Neuronal stem cell (in vitro differentiated cells): Measurements from ENCODE around the gene MS4A12.

Experiments used
- DNase-seq: peaks from one replicate; pipeline ENCODE4 v3.0.0-alpha.2; 2013; ENCODE audit warnings: low spot score
- H2AFZ ChIP-seq: one replicate; pipeline ENCODE4 v1.6.1; 2013; ENCODE audit warnings: mild to moderate bottlenecking, low read length, inconsistent platforms
- H2AK5ac ChIP-seq: 2 replicates; pipeline ENCODE4 v1.6.1; 2013; ENCODE audit warnings: low read depth, mild to moderate bottlenecking, inconsistent platforms, low read length, moderate library complexity, mixed read lengths
- H2BK120ac ChIP-seq: 2 replicates; pipeline ENCODE4 v1.6.1; 2013; ENCODE audit warnings: low read depth, mild to moderate bottlenecking, inconsistent platforms, low read length, moderate library complexity, mixed read lengths
- H2BK12ac ChIP-seq: one replicate; pipeline ENCODE4 v1.6.1; 2013; ENCODE audit warnings: low read length, inconsistent platforms
- H2BK15ac ChIP-seq: 2 replicates; pipeline ENCODE4 v1.6.1; 2013; ENCODE audit warnings: mild to moderate bottlenecking, low read length, inconsistent platforms, mixed read lengths
- H2BK5ac ChIP-seq: one replicate; pipeline ENCODE4 v1.6.1; 2013; ENCODE audit warnings: inconsistent platforms, mild to moderate bottlenecking, low read length, moderate library complexity
- H3K14ac ChIP-seq: one replicate; pipeline ENCODE4 v1.6.1; 2013; ENCODE audit warnings: low read length, inconsistent platforms
- H3K18ac ChIP-seq: 2 replicates; pipeline ENCODE4 v1.6.1; 2013; ENCODE audit warnings: low read length, inconsistent platforms
- H3K23ac ChIP-seq: 2 replicates; pipeline ENCODE4 v1.6.1; 2013; ENCODE audit warnings: low read depth, mild to moderate bottlenecking, mixed read lengths, low read length, inconsistent platforms; ENCODE audit not compliant: poor library complexity
- H3K27ac ChIP-seq: replicated peaks from 3 replicates; pipeline ENCODE4 v1.5.1; 2013; ENCODE audit warnings: low read length, inconsistent platforms
- H3K27me3 ChIP-seq, 3 experiments: 2 replicates each; pipeline ENCODE4 v1.6.1; 2013; ENCODE audit warnings: low read length in 3 of 3, mild to moderate bottlenecking in 2 of 3, inconsistent platforms in 1 of 3, low read depth in 1 of 3, mixed read lengths in 1 of 3, moderate library complexity in 1 of 3; ENCODE audit not compliant: control insufficient read depth in 3 of 3, insufficient read depth in 3 of 3
- H3K36me3 ChIP-seq, 2 donors: replicated peaks in 1 of 2; 2 replicates each; pipeline ENCODE4 v1.6.1; 2013; ENCODE audit warnings: low read length in 2 of 2; ENCODE audit not compliant: control insufficient read depth in 2 of 2, insufficient read depth in 2 of 2
- H3K4ac ChIP-seq: 2 replicates; pipeline ENCODE4 v1.6.1; 2013; ENCODE audit warnings: inconsistent platforms, mild to moderate bottlenecking, low read length, moderate library complexity
- H3K4me1 ChIP-seq, 2 donors: 1 replicate in 1 of 2; 2 replicates in 1 of 2; pipeline ENCODE4 v1.6.1; 2013; ENCODE audit warnings: low read length in 2 of 2, low read depth in 1 of 2; ENCODE audit not compliant: control insufficient read depth in 2 of 2, insufficient read depth in 1 of 2
- H3K4me2 ChIP-seq: one replicate; pipeline ENCODE4 v1.6.1; 2013; ENCODE audit warnings: mild to moderate bottlenecking, low read length, inconsistent platforms; ENCODE audit not compliant: insufficient read depth, poor library complexity, severe bottlenecking
- H3K4me3 ChIP-seq, 2 donors: 2 replicates each; pipeline ENCODE4 v1.5.1; 2013; ENCODE audit warnings: low read length in 2 of 2, mild to moderate bottlenecking in 2 of 2, inconsistent platforms in 1 of 2, moderate library complexity in 1 of 2
- H3K79me1 ChIP-seq: one replicate; pipeline ENCODE4 v1.6.1; 2013; ENCODE audit warnings: low read depth, mild to moderate bottlenecking, inconsistent platforms, low read length, moderate library complexity
- H3K9ac ChIP-seq: one replicate; pipeline ENCODE4 v1.6.1; 2013; ENCODE audit warnings: mild to moderate bottlenecking, low read depth, low read length, inconsistent platforms; ENCODE audit not compliant: poor library complexity
- H3K9me3 ChIP-seq, 2 donors: replicated peaks in 1 of 2; 2 replicates each; pipeline versions ENCODE3 to v1.6.1; 2013; ENCODE audit warnings: low read length in 2 of 2, mild to moderate bottlenecking in 2 of 2, inconsistent platforms in 1 of 2, low read depth in 1 of 2, mixed read lengths in 1 of 2, moderate library complexity in 1 of 2; ENCODE audit not compliant: control insufficient read depth in 2 of 2, insufficient read depth in 1 of 2
- H4K8ac ChIP-seq: one replicate; pipeline ENCODE4 v1.6.1; 2013; ENCODE audit warnings: low read depth, mild to moderate bottlenecking, inconsistent platforms, low read length, moderate library complexity
- H4K91ac ChIP-seq: one replicate; pipeline ENCODE4 v1.6.1; 2013; ENCODE audit warnings: low read length, low read depth, mild to moderate bottlenecking, inconsistent platforms; ENCODE audit not compliant: poor library complexity
- WGBS, 2 donors: extraction: QIAGEN DNeasy Blood & Tissue Kit; methylation state at CpG; one replicate each; pipeline ENCODE4 v1.1.7; 2013; ENCODE audit warnings: missing lambda C conversion rate in 2 of 2, mixed read lengths in 1 of 2; ENCODE audit not compliant: insufficient read length in 2 of 2, insufficient replicate concordance in 1 of 2; ENCODE audit errors: extremely low coverage in 2 of 2; 5-methylcytosine and 5-hydroxymethylcytosine counted together

The MS4A12 gene

DNA sequence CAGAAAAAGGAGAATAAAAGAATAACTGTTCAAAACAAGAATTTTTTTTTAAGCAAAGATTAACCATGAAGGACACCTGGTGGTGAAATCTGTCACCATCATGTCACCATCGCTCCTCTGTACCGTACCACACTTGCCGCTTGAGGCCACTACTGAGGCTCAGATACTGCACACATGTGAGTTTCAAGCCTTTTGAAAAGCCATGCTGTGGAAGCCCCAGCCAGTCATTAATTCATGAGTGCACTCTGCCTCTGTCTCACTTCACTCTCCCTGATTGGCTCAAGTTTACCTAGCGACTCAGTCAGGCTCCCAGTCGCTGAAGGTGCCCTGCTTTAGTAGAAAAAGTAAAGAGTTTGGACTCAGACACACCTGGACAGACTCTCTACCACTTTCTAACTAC, 6.6 kb upstream of the MS4A12 start:
- no peaks in the 10 kb centered on the region for H3K27me3 ChIP-seq
- H3K14ac ChIP-seq, result no peak overlapping the region
- no peak overlapping the region for H2BK15ac ChIP-seq
- H3K9me3 ChIP-seq, result no peaks in the 10 kb centered on the region
- no peak overlapping the region for H3K4ac ChIP-seq
- H3K4me1 ChIP-seq, result no peaks in the 10 kb centered on the region
- no peak overlapping the region for H3K4me3 ChIP-seq
- H4K8ac ChIP-seq, result no peak overlapping the region
- peak; percentile 9 for DNase-seq
- no peak overlapping the region for H2BK12ac ChIP-seq
- H3K9ac ChIP-seq, result no peak overlapping the region
- no peak overlapping the region for H2BK120ac ChIP-seq
- no peaks in the 10 kb centered on the region for H3K79me1 ChIP-seq
- H2BK5ac ChIP-seq, result no peak overlapping the region
- H3K23ac ChIP-seq, result no peak overlapping the region
- H3K36me3 ChIP-seq, result no peaks in the 10 kb centered on the region
- no peak overlapping the region for H2AK5ac ChIP-seq
- no peak overlapping the region for H3K18ac ChIP-seq
- H4K91ac ChIP-seq, result no peak overlapping the region
- H2AFZ ChIP-seq, result no peak overlapping the region
- H3K4me2 ChIP-seq, result no peak overlapping the region
- no CpG with 5 or more reads among the region's 5 CpGs for WGBS, 2 donors
- no peak overlapping the region for H3K27ac ChIP-seq

GRCh38 chr11:60493454-60493853, 876 bp downstream of the MS4A12 start:
- no CpG with 5 or more reads among the region's 2 CpGs for WGBS, 2 donors

DNA sequence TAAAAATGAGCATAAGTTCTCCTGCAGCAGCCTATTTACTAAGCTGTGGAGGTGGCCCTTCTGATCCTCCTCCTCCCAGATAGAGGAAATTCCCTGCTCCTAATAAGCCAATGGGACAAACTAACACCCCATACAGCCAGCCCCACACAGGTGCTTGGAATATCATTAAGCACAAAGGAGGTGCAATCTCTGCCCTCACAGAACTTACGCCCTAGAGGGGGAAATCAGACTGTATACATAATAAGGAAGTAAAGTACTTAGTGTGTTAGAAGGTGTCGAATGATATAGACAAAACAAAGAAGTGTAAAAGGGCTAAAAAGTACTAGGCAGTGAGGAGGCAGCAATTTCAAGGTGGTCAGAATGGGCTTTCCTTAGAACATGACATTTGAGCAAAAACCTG, 5.8 kb downstream of the MS4A12 start:
- H2BK15ac ChIP-seq, result no peak overlapping the region
- H3K4ac ChIP-seq, result no peak overlapping the region
- no peak overlapping the region for H2AFZ ChIP-seq
- no peak overlapping the region for H2BK5ac ChIP-seq
- H3K4me1 ChIP-seq, result no peaks in the 10 kb centered on the region
- no peaks in the 10 kb centered on the region for H3K79me1 ChIP-seq
- no peak for DNase-seq
- no peaks in the 10 kb centered on the region for H3K9me3 ChIP-seq
- H2BK120ac ChIP-seq, result no peak overlapping the region
- H3K14ac ChIP-seq, result no peak overlapping the region
- no peak overlapping the region for H3K9ac ChIP-seq
- no peak overlapping the region for H3K23ac ChIP-seq
- no peak overlapping the region for H2AK5ac ChIP-seq
- H3K36me3 ChIP-seq, result no peaks in the 10 kb centered on the region
- no peak overlapping the region for H3K4me3 ChIP-seq
- no peaks in the 10 kb centered on the region for H3K27me3 ChIP-seq
- H4K91ac ChIP-seq, result no peak overlapping the region
- no peak overlapping the region for H4K8ac ChIP-seq
- no peak overlapping the region for H3K27ac ChIP-seq
- no peak overlapping the region for H3K18ac ChIP-seq
- no peak overlapping the region for H3K4me2 ChIP-seq
- H2BK12ac ChIP-seq, result no peak overlapping the region
- no CpG with 5 or more reads among the region's 2 CpGs for WGBS, 2 donors

More at GRCh38 chr11:60493454-60493853, 876 bp downstream of the MS4A12 start:
- H3K36me3 ChIP-seq, result no peaks in the 10 kb centered on the region
- no peaks in the 10 kb centered on the region for H3K27me3 ChIP-seq
- no peak overlapping the region for H2BK15ac ChIP-seq
- H3K18ac ChIP-seq, result no peak overlapping the region
- H3K9ac ChIP-seq, result no peak overlapping the region
- H3K4me2 ChIP-seq, result no peak overlapping the region
- no peaks in the 10 kb centered on the region for H3K4me1 ChIP-seq
- H2BK12ac ChIP-seq, result no peak overlapping the region
- H3K23ac ChIP-seq, result no peak overlapping the region
- H2AK5ac ChIP-seq, result no peak overlapping the region
- H2AFZ ChIP-seq, result no peak overlapping the region
- no peak for DNase-seq
- no peaks in the 10 kb centered on the region for H3K79me1 ChIP-seq
- no peaks in the 10 kb centered on the region for H3K9me3 ChIP-seq
- H3K27ac ChIP-seq, result no peak overlapping the region
- H2BK5ac ChIP-seq, result no peak overlapping the region
- no peak overlapping the region for H3K4ac ChIP-seq
- H2BK120ac ChIP-seq, result no peak overlapping the region
- no peak overlapping the region for H3K4me3 ChIP-seq
- no peak overlapping the region for H3K14ac ChIP-seq
- H4K91ac ChIP-seq, result no peak overlapping the region
- no peak overlapping the region for H4K8ac ChIP-seq

DNA sequence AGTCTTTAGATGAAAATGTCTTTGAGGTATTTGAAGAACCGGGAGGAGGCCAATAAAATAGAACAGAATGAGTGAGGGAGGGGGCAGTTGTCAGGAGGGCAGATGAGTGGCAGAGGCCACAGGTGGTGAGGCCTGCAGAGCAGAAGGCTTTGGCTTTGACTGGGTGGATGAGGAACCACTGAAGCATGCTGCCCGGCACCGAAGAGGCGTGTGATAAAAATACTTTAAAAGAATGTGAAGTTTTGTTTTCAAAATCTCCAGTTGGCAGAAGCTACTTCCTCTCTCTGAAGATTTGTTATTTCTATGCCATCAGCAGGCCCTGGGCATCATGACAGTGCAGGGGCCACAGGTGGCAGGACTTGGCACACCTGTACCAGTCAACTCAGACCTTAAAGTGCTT, 6.3 kb downstream of the MS4A12 start:
- no CpG with 5 or more reads among the region's 4 CpGs for WGBS, 2 donors
- Histone ChIP-seq H2BK15ac (no peak overlapping the region), H3K27me3 (no peaks in the 10 kb centered on the region), H2AK5ac (no peak overlapping the region), H2BK12ac (no peak overlapping the region), H3K9ac (no peak overlapping the region), H2BK5ac (no peak overlapping the region), H4K8ac (no peak overlapping the region), H3K4me2 (no peak overlapping the region), H3K18ac (no peak overlapping the region), H2BK120ac (no peak overlapping the region), H3K79me1 (no peaks in the 10 kb centered on the region), H4K91ac (no peak overlapping the region), H3K4me1 (no peaks in the 10 kb centered on the region), H3K36me3 (no peaks in the 10 kb centered on the region), H3K14ac (no peak overlapping the region), H3K23ac (no peak overlapping the region), H3K4ac (no peak overlapping the region), H3K4me3 (no peak overlapping the region), H3K27ac (no peak overlapping the region), H3K9me3 (no peaks in the 10 kb centered on the region), H2AFZ (no peak overlapping the region)
- no peak for DNase-seq
